GM13977 (cell line): ENCODE results near the gene IRF8.
A peak's percentile ranks its signal among the peaks of the same experiment; 100 is the strongest.

Source experiments
- DNase-seq: peaks from one replicate; pipeline ENCODE4 v3.0.0; 2012; ENCODE audit warnings: low spot score
- CTCF ChIP-seq: IDR thresholded peaks from 2 replicates; pipeline ENCODE4 v1.5.1; 2012; ENCODE audit warnings: mild to moderate bottlenecking, control low read depth; ENCODE audit not compliant: insufficient read depth; ENCODE audit errors: extremely low read depth, missing control alignments
- in situ Hi-C: fragments of 300-500 bp; cut with MboI; formaldehyde crosslinking; loops from one replicate; pipeline ENCODE4 v1.12.0; 2022; ENCODE audit warnings: low sequenced_read_pairs, low pct_unique_long_range_greater_than_20kb, mixed read lengths, inconsistent platforms; ENCODE audit not compliant: unreplicated experiment

The IRF8 gene

GRCh38 chr16:85882181-85882810, 16.7 kb upstream of the IRF8 start:
- no peak for DNase-seq
- in situ Hi-C loops: no loop called here
- no peak for TF ChIP-seq CTCF

- no peak for DNase-seq
- in situ Hi-C loops: no loop called here
- no peak for TF ChIP-seq CTCF
Measured at GRCh38 chr16:85883813-85884212, 15.1 kb upstream of the IRF8 start.

GRCh38 chr16:85884808-85885463, 14.0 kb upstream of the IRF8 start:
- no peak for DNase-seq
- no peak for TF ChIP-seq CTCF
- in situ Hi-C loops: no loop called here

- no peak for DNase-seq
- in situ Hi-C loops: no loop called here
- TF ChIP-seq CTCF: no peak
Measured at GRCh38 chr16:85885537-85885936, 13.4 kb upstream of the IRF8 start.

- DNase-seq: peak; percentile 77
- in situ Hi-C loops: no loop called here
- TF ChIP-seq CTCF: no peak
Measured at GRCh38 chr16:85888405-85889331, 10.3 kb upstream of the IRF8 start.

- in situ Hi-C loops: no loop called here
- no peak for DNase-seq
- no peak for TF ChIP-seq CTCF
Measured at GRCh38 chr16:85891033-85891775, 7.8 kb upstream of the IRF8 start.
